ENCODE measurements around the gene CHRM4.
A peak's percentile ranks its signal among the peaks of the same experiment; 100 is the strongest.

CHRM4 gene

GRCh38 chr11:46346886-46347636, 44.5 kb downstream of the CHRM4 start, which contains the start of gene DGKZ:
TSS of gene DGKZ (plus strand) at chr11:46347463. CDS start at chr11:46347660, 197 bp downstream.
- peaks cover 2% of the 10 kb centered on the region for H3K9me3 ChIP-seq (ENCODE audit: insufficient read depth, low read depth, low read length)
- H3K14ac ChIP-seq (ENCODE audit: low read length), result peak within 1 kb of the TSS; percentile 97
- peak within 1 kb of the TSS; percentile 24 for H2BK12ac ChIP-seq (ENCODE audit: low read length)
- H2BK5ac ChIP-seq (ENCODE audit: low read depth, low read length, poor library complexity), result peak within 1 kb of the TSS; percentile 29
- peak within 1 kb of the TSS; percentile 67 for H4K91ac ChIP-seq (ENCODE audit: low read depth, low read length)
- peak within 1 kb of the TSS; percentile 88 for H3K4me2 ChIP-seq (ENCODE audit: low read length)
- peaks cover 0 to 2% of the 10 kb centered on the region in 2 experiments for H3K36me3 ChIP-seq (ENCODE audit: control insufficient read depth in 1 of 2, insufficient read depth in 2 of 2, low read length in 2 of 2)
- H4K12ac ChIP-seq (ENCODE audit: low read depth, low read length), result peak within 1 kb of the TSS; percentile 72
- H3K79me2 ChIP-seq (ENCODE audit: control insufficient read depth, insufficient read depth, low read length, poor library complexity), result peaks cover 20% of the 10 kb centered on the region
- peak within 1 kb of the TSS; percentile 73 for H2AFZ ChIP-seq (ENCODE audit: insufficient read depth, low read length, poor library complexity)
- WGBS (ENCODE audit: extremely low coverage, insufficient coverage, insufficient read length), result no CpG with 5 or more reads among the region's 80 CpGs
- H3K79me1 ChIP-seq (ENCODE audit: low read length), result peaks cover 24% of the 10 kb centered on the region
- H3K4ac ChIP-seq (ENCODE audit: low read depth, low read length), result peak within 1 kb of the TSS; percentile 99
- peak within 1 kb of the TSS; percentile 67 for H4K8ac ChIP-seq (ENCODE audit: low read depth, low read length)
- peaks cover 38 to 43% of the 10 kb centered on the region in 2 experiments for H3K4me1 ChIP-seq (ENCODE audit: control insufficient read depth in 1 of 2, insufficient read depth in 2 of 2, low read length in 2 of 2)
- no peak within 1 kb of the TSS for H3K23ac ChIP-seq (ENCODE audit: low read length)
- H3K4me3 ChIP-seq (ENCODE audit: low read depth, low read length), result peak within 1 kb of the TSS; percentile 92
- peak within 1 kb of the TSS; percentile 70 for H2BK120ac ChIP-seq (ENCODE audit: insufficient read depth, low read length, poor library complexity)
- peak within 1 kb of the TSS; percentile 83 for H3K9ac ChIP-seq (ENCODE audit: low read length)
- DNase-seq, result peak; percentile 79 to 93
- H3K27me3 ChIP-seq (ENCODE audit: insufficient read depth, low read length), result no peaks in the 10 kb centered on the region
- H3K18ac ChIP-seq (ENCODE audit: low read length), result peak within 1 kb of the TSS; percentile 91
- H3K27ac ChIP-seq (ENCODE audit: low read depth, low read length), result no peak within 1 kb of the TSS
- peak within 1 kb of the TSS; percentile 93 for H2AK5ac ChIP-seq (ENCODE audit: low read length)

GRCh38 chr11:46345881-46346484, 45.6 kb downstream of the CHRM4 start:
- peak overlapping the region; percentile 94 for H3K14ac ChIP-seq (ENCODE audit: low read length)
- peaks cover 42 to 48% of the 10 kb centered on the region in 2 experiments for H3K4me1 ChIP-seq (ENCODE audit: control insufficient read depth in 1 of 2, insufficient read depth in 2 of 2, low read length in 2 of 2)
- H2BK5ac ChIP-seq (ENCODE audit: low read depth, low read length, poor library complexity), result peak overlapping the region; percentile 74
- H3K23ac ChIP-seq (ENCODE audit: low read length), result no peak overlapping the region
- no peak overlapping the region for H4K12ac ChIP-seq (ENCODE audit: low read depth, low read length)
- H3K79me2 ChIP-seq (ENCODE audit: control insufficient read depth, insufficient read depth, low read length, poor library complexity), result peaks cover 17% of the 10 kb centered on the region
- no peak overlapping the region for H2AFZ ChIP-seq (ENCODE audit: insufficient read depth, low read length, poor library complexity)
- H3K4me3 ChIP-seq (ENCODE audit: low read depth, low read length), result no peak overlapping the region
- H3K36me3 ChIP-seq (ENCODE audit: control insufficient read depth in 1 of 2, insufficient read depth in 2 of 2, low read length in 2 of 2), result no peaks in the 10 kb centered on the region
- H3K4ac ChIP-seq (ENCODE audit: low read depth, low read length), result no peak overlapping the region
- H3K9me3 ChIP-seq (ENCODE audit: insufficient read depth, low read depth, low read length), result peaks cover 2% of the 10 kb centered on the region
- H3K4me2 ChIP-seq (ENCODE audit: low read length), result peak overlapping the region; percentile 37
- peak overlapping the region; percentile 79 for H2BK120ac ChIP-seq (ENCODE audit: insufficient read depth, low read length, poor library complexity)
- no peak overlapping the region for H3K9ac ChIP-seq (ENCODE audit: low read length)
- no peak for DNase-seq
- H3K27ac ChIP-seq (ENCODE audit: low read depth, low read length), result no peak overlapping the region
- no peaks in the 10 kb centered on the region for H3K27me3 ChIP-seq (ENCODE audit: insufficient read depth, low read length)
- H4K8ac ChIP-seq (ENCODE audit: low read depth, low read length), result peak overlapping the region; percentile 91
- H2AK5ac ChIP-seq (ENCODE audit: low read length), result peak overlapping the region; percentile 96
- WGBS (ENCODE audit: extremely low coverage, insufficient coverage, insufficient read length), result no CpG with 5 or more reads among the region's 10 CpGs
- peaks cover 24% of the 10 kb centered on the region for H3K79me1 ChIP-seq (ENCODE audit: low read length)
- peak overlapping the region; percentile 95 for H4K91ac ChIP-seq (ENCODE audit: low read depth, low read length)
- peak overlapping the region; percentile 96 for H2BK12ac ChIP-seq (ENCODE audit: low read length)
- peak overlapping the region; percentile 93 for H3K18ac ChIP-seq (ENCODE audit: low read length)

GRCh38 chr11:46345131-46345597, 46.4 kb downstream of the CHRM4 start:
- DNase-seq, result peak; percentile 82 to 87
- Histone ChIP-seq H3K36me3 (ENCODE audit: control insufficient read depth in 1 of 2, insufficient read depth in 2 of 2, low read length in 2 of 2) (no peaks in the 10 kb centered on the region), H3K79me2 (ENCODE audit: control insufficient read depth, insufficient read depth, low read length, poor library complexity) (peaks cover 17% of the 10 kb centered on the region), H2AK5ac (ENCODE audit: low read length) (peak overlapping the region; percentile 96), H3K9me3 (ENCODE audit: insufficient read depth, low read depth, low read length) (peaks cover 2% of the 10 kb centered on the region), H3K4me3 (ENCODE audit: low read depth, low read length) (peak overlapping the region; percentile 10), H3K23ac (ENCODE audit: low read length) (no peak overlapping the region), H3K4me1 (ENCODE audit: control insufficient read depth in 1 of 2, insufficient read depth in 2 of 2, low read length in 2 of 2) (peaks cover 40 to 48% of the 10 kb centered on the region in 2 experiments), H2AFZ (ENCODE audit: insufficient read depth, low read length, poor library complexity) (peak overlapping the region; percentile 61), H2BK12ac (ENCODE audit: low read length) (peak overlapping the region; percentile 96), H3K27me3 (ENCODE audit: insufficient read depth, low read length) (no peaks in the 10 kb centered on the region), H3K4ac (ENCODE audit: low read depth, low read length) (peak overlapping the region; percentile 84), H3K79me1 (ENCODE audit: low read length) (peaks cover 24% of the 10 kb centered on the region), H3K14ac (ENCODE audit: low read length) (peak overlapping the region; percentile 94), H4K12ac (ENCODE audit: low read depth, low read length) (peak overlapping the region; percentile 55), H3K27ac (ENCODE audit: low read depth, low read length) (peak overlapping the region; percentile 52), H3K9ac (ENCODE audit: low read length) (no peak overlapping the region), H4K91ac (ENCODE audit: low read depth, low read length) (peak overlapping the region; percentile 95), H2BK120ac (ENCODE audit: insufficient read depth, low read length, poor library complexity) (peak overlapping the region; percentile 79), H4K8ac (ENCODE audit: low read depth, low read length) (peak overlapping the region; percentile 91), H3K4me2 (ENCODE audit: low read length) (peak overlapping the region; percentile 37), H2BK5ac (ENCODE audit: low read depth, low read length, poor library complexity) (peak overlapping the region; percentile 74), H3K18ac (ENCODE audit: low read length) (peak overlapping the region; percentile 93)
- WGBS (ENCODE audit: extremely low coverage, insufficient coverage, insufficient read length), result no CpG with 5 or more reads among the region's 20 CpGs

GRCh38 chr11:46343520-46343919, 48.1 kb downstream of the CHRM4 start:
- Histone ChIP-seq H3K4me2 (ENCODE audit: low read length) (no peak overlapping the region), H3K36me3 (ENCODE audit: control insufficient read depth in 1 of 2, insufficient read depth in 2 of 2, low read length in 2 of 2) (no peaks in the 10 kb centered on the region), H2AK5ac (ENCODE audit: low read length) (no peak overlapping the region), H3K79me2 (ENCODE audit: control insufficient read depth, insufficient read depth, low read length, poor library complexity) (peaks cover 15% of the 10 kb centered on the region), H4K12ac (ENCODE audit: low read depth, low read length) (no peak overlapping the region), H2AFZ (ENCODE audit: insufficient read depth, low read length, poor library complexity) (no peak overlapping the region), H3K9me3 (ENCODE audit: insufficient read depth, low read depth, low read length) (peaks cover under 1% of the 10 kb centered on the region), H3K4ac (ENCODE audit: low read depth, low read length) (no peak overlapping the region), H3K14ac (ENCODE audit: low read length) (no peak overlapping the region), H3K18ac (ENCODE audit: low read length) (no peak overlapping the region), H3K79me1 (ENCODE audit: low read length) (peaks cover 32% of the 10 kb centered on the region), H2BK5ac (ENCODE audit: low read depth, low read length, poor library complexity) (no peak overlapping the region), H4K91ac (ENCODE audit: low read depth, low read length) (no peak overlapping the region), H3K4me3 (ENCODE audit: low read depth, low read length) (no peak overlapping the region), H2BK120ac (ENCODE audit: insufficient read depth, low read length, poor library complexity) (no peak overlapping the region), H3K23ac (ENCODE audit: low read length) (no peak overlapping the region), H3K9ac (ENCODE audit: low read length) (no peak overlapping the region), H3K27me3 (ENCODE audit: insufficient read depth, low read length) (no peaks in the 10 kb centered on the region), H4K8ac (ENCODE audit: low read depth, low read length) (no peak overlapping the region), H3K4me1 (ENCODE audit: control insufficient read depth in 1 of 2, insufficient read depth in 2 of 2, low read length in 2 of 2) (peaks cover 48 to 50% of the 10 kb centered on the region in 2 experiments), H2BK12ac (ENCODE audit: low read length) (no peak overlapping the region), H3K27ac (ENCODE audit: low read depth, low read length) (peak overlapping the region; percentile 56)
- no CpG with 5 or more reads among the region's 3 CpGs for WGBS (ENCODE audit: extremely low coverage, insufficient coverage, insufficient read length)
- peak; percentile 88 to 94 for DNase-seq

Data from trophoblast cell (in vitro differentiated cells and primary cell).